HG03097 (cell line): ENCODE results near the gene KRT6A.

Experiments used
- ATAC-seq: cut with Tn5 transposase; IDR thresholded peaks from one replicate; pipeline ENCODE4 v1.9.1; 2021; ENCODE audit not compliant: unreplicated experiment, low FRiP score

Gene KRT6A

DNA sequence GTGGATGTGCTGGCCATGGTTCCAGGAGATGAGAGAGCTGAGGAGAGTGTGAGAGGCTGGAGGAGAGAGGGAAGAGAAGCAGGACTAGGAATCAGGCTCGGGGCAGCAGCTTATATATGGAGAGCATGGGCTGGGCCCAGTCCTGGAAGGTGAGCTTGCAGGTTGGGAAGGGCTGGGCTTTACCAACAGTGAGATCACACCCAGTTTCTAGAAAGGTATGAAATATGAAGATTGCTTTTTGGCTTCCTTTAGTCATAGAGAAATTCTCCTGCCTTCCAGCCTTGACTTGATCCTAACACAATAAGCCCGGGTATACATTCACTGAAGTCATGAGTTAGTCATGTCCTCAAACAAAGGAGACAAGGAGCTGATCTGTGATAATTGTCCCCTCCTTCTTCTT is at the start of gene KRT6A:
Gene KRT6A, minus strand, starts transcription at position 86 of the 400 bp plus-strand sequence. Its CDS starts 69 bp downstream, at position 17.
- no peak for ATAC-seq

DNA sequence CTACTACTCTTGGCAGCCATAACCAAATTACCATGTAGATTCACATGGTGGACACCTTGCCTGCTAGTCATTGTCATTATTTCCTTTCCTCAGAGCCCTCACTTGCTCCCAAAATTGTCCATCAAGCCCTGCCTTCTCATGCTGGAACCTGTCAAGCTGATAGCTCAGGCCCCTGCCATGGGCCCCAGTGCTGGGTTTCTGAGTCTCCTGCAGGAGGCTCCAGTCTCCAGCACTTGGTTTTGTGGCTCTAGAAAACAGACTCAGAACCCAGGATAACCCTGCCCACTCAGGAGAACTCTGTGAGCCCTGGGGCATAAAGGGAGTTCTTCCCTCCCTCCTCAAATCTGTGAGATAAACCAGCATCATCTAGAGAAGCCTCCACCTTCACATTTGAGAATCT is 49.1 kb upstream of the KRT6A start:
- no peak for ATAC-seq

DNA sequence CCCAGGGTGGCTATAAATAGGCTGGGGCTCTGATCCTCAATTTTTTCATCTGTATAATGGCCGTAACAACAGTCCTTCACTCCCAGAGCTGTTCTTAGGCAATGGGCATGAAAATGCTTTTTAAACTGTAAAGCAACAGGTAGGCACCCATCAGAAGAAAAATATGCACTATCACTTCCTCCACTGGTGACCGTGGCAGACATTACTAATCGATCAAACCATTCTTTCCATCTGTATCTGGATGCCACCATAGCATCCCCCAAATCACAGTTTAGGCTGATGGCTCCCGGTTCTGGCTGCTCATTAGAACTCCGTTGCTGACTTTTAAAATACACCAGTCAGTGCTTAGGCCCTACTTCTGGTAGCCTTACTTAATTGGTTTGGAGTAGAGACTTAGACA is 48.7 kb upstream of the KRT6A start:
- ATAC-seq, result no peak

DNA sequence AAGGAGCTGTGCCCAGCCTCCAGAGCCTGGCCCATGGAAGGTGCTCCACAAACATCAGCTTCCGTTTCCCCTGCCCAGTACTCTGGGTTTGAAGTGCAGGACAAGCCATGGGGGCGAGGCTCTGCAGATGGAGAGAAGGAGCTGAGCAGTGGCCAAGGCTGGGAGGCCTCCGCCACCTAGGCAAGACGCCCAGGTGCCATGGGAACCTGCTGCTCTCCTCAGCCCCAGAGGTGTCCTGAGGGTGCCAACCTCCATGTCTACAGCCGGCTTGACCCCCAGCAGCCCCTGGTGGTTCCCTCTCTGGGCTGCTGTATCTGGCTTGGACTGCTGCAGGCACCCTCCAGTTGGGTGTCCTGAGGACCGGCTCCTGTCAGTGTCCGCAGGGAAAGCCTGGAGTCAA is 47.5 kb upstream of the KRT6A start:
- ATAC-seq, result no peak

DNA sequence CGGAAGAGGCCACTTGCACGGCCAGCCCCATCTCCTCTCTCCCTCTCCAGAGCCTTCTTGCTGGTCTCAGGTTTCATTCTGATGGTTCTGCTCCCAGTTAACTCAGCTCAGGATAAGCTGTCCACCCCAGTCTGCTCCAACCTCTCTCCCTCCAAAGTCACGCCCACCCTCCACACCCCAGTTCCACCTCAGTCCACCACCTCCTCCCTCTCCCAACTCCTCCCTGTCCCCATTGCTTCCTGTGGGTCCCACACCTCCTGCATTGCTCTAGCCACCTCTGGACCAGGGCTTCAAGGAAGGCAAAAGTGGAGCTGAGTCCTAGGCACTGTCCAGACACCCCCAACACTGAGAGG is 46.7 kb upstream of the KRT6A start:
- ATAC-seq, result no peak

DNA sequence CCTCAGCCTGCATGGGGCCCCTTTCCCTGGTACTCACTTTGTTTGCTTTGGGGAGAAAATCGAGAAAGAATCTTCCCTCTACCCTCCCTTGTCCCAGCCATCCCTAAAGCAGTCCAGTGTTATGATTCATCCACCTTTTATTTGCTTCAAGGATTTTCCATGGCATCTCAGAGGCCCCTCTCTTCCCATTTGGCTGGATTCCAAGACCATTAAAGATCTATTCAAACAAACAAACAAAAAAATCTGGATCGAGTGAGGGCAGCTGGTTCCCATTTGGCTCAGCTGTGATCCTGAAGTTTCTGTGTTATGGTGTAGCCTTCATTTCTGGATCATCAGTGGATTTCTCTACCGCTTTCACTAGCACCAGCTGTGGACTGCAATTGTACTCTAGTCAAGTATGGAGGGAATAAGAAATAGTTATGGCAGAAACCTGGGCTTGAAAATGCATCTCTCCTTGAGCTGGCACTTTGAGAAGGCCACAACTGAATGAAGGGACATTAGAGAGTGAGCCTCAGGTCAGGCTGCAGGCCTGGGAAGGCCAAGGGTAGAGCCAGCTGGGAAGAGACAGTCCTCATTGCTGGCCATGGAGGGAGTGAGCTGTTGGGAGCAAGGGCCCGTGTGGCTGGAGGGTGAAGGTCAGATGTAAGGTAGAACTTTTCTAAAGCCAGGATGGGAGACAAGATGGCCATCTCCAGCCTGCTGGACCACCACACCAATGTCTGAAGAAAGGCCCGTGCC is 46.2 kb upstream of the KRT6A start:
- no peak for ATAC-seq

DNA sequence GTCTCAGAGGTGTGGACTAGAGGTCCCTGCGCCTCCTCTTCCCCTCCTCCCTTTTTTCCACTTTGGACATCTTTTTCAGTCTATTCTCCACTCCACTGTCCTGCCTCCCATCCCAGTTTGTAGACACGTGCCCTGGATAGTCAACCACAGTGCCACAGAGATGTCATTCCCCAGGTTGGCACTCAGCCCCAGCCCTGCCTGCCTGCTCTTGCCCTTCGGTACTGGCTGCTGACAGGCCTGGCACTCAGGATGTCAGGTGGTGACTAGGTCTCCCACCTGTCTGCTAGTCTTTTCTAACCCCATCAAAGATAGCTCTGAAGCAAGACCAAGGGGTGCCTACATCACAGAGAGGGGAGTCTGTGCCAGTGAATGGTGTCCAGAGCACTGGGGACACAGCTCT is 44.0 kb upstream of the KRT6A start:
- ATAC-seq, result no peak

DNA sequence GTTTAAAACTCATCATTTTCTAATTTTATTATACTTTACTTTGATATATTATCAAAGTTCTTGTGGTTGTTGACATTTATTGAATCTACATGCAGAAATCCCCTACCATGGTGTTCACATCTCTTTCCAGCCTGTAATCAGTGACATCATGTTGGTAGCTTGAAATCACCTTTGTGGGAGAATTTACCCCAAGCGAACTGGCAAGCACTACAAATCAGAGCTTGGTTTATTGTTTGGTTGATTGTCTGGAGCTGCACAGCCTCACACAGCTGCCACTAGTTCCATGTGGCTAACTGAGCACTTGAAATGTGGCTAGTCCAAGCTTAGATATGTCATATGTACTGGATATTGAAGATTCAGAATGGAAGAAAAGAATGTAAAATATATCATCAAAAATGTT is 42.5 kb upstream of the KRT6A start:
- ATAC-seq, result no peak

DNA sequence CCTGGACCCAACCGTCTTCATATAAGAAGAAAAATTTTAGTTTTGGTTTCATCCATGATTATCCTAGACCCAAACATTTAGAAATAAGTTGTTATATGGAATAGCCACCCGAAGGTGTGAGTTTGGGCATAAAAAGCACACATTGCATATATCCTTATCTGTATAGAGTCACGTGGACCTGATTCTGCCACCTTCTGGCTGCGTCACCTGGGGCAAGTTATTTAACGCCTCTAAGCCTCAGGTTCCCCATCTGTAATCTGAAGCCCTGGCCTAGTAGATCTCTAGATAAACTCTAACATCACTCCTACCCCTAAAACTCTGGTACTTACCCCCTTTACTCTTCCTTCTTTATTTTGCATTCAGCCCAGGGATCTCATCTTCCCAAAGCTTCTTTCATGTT is 41.4 kb upstream of the KRT6A start:
- no peak for ATAC-seq

DNA sequence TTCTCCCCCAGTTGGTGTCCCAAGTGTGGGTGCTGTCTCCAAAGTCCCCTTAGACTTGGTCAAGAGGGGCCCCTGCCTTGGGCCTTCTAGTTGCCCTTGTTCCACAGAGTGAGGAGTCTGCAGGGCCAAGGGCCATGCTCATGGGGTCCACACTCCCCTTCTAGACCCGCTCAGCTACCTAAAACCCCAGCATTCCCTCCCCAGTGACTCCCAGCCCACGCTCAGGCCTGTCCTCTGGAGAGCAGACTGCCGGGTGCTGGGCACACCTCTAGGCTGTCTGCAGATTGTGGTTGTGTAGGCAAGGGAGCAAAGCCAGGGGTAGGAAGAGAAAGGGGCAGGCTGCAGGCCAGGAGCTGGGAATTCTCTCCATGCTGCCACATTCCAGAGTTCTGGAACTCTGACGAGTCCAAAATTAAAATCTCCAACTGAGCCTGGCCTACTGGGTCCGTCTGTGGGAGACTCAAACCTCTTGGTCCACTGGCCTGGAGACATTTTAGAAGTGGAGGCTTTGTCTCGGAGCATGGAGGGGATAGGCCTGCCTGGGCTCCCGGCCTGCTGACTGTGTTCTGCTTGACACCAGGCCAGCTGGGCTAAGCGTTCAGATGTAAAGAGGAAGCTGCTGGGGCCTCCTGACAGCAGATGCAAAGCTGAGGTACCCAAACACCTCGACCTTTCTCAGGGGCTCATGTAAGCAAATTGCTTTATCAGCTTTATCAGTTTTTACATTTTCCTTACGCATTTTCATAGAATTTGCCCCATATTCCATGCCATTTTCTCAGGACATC is 40.8 kb upstream of the KRT6A start:
- ATAC-seq, result no peak

DNA sequence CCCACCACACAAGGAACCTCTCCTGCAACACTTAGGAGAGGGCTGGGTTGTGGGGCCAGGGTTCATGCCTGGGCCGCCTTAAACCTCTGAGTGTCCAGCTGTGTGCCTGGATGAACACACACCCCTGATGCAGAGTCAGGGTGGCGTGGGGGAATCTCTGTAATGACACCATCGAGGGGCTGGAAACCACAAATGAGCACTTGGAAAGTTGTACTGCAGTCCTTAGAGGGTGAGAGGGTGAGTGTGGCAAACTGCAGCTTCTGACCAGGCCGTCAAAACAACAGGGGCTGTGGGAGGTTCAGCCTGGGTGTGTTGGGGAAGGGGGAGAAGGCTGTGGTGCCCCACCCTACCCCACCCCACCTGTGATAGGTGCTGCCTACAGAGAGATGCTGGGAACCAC is 39.6 kb upstream of the KRT6A start:
- no peak for ATAC-seq

DNA sequence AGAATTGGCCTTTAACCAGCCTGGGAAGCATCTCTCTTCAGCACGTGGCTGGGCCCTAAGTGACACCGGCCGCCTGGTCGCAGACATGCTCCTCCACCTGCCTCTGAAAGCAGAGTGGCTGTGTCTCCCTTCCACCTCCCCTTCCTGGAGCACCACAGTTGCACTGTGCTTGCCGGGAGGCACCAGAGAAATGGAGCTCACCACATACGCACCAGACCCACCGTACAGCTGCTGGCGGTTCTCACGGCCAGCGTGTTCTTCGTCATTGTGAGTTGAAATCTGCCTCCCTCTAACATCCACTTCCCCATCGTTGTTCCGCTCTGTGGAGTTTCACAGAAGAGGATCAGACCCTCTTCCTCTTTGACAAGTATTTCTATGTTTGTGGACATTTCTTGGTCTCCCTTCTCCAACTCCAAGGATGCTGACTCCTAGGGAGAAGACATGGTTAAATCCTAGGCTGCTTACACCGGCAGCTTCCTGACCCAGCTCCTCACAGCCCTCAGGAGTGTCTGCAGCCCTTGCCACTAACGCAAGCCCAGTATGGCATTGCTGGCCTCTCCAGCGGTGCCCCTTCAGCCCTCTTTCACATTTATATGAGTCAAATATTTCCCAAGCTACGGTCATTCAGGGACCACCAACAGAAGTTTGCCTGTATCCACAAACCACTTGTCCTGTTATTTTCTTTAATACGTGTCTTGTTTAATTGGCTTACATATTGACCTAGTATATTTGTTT is 38.7 kb upstream of the KRT6A start:
- ATAC-seq, result no peak

DNA sequence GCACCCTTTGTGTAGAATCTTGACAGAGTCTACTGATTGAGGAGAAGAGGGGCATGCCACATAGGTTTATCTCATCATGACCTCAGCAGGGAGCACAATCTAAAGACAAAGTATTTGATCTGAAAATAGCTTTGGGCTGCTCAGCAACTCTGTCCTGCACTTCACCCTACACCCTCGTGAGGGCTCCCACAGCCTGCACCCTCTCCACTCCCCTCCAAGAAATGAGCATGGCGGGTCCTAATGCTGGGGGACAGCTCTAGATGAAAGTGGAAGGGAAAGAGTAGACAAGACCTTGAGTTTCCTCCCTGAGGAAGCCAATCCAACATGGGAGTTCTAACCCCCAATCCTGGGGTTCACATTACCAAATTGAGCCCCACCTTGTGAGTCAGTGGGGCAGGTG is 37.8 kb upstream of the KRT6A start:
- no peak for ATAC-seq

DNA sequence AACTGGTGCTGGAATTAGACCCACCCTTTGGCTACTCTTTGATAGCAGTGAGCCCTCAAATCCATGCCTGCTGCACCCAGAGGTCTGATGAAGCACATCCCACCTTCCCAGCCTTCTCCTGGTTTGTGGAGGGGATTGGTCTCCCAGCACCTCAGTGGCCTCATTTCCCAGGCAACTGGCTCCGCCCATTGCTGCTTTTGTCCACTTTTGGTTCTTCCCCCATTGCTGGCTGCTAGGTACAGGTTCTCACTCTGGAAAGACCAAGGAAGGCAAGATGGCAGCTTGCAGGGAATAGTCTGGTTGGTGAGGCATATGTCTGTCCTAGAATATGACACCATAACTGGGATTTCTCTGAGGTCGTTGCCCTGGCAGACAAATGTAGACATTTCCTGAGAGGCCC is 37.3 kb upstream of the KRT6A start:
- no peak for ATAC-seq

DNA sequence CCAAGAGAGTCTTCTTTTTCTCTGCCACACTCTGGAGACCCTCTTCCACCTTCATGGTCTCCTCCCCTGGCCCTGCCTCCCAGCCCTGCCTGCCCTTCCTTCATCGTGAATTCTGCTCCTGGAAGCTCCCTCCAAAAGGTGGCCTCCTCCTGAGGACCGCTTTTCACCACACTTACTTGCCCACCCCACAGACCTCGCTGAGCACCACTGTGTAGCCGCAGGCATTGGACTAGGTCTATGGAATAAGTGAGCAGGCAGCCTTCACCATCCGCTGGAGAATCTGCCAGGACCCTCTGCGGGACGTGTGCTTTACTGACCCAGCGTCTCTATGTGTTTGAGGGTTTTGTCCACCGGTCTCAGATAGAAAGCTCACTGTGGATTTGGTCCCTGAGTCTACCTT is 36.8 kb upstream of the KRT6A start:
- no peak for ATAC-seq

DNA sequence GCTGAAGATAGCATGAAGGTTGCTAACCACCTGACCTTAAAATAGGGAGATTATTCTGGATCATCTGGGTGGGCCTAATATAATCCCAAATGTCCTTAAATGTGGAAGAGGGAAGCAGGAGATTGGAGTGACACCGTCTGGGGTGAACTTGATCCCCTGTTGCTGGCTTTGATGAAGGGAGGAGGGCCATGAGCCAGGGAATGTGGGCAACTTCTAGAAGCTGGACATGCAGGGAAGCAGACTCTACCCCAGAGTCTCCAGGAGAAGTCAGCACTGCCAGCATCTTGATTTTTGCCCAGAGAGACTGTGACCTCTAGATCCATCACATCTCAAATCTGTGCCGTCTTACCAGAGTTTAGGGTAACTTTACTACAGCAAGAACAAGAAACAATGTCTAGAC is 36.4 kb upstream of the KRT6A start:
- ATAC-seq, result no peak

DNA sequence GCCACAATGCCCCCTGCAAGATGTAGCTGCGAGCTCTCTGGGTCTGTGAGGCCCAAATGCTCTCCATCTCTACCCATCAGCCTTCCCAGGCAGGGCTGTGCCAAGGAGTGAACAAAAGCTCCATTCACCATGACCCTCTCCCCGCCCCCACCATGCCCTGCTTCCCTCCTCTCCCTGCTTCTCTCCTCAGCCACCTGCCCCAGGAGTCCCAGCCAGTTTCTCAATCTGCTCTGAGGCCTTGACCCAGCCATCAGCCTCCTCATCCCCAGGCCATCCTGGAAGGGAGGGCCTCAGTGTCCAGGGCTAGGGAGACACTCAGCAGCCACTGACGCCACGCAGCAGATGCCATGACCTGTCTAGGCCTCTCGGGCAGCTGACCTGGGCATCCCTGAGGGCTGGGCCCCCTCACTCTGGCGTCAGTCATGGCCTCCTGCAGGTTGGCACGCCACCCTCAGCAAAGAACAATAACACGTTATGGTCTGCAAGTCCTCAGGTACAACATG is 35.6 kb upstream of the KRT6A start:
- ATAC-seq, result no peak

DNA sequence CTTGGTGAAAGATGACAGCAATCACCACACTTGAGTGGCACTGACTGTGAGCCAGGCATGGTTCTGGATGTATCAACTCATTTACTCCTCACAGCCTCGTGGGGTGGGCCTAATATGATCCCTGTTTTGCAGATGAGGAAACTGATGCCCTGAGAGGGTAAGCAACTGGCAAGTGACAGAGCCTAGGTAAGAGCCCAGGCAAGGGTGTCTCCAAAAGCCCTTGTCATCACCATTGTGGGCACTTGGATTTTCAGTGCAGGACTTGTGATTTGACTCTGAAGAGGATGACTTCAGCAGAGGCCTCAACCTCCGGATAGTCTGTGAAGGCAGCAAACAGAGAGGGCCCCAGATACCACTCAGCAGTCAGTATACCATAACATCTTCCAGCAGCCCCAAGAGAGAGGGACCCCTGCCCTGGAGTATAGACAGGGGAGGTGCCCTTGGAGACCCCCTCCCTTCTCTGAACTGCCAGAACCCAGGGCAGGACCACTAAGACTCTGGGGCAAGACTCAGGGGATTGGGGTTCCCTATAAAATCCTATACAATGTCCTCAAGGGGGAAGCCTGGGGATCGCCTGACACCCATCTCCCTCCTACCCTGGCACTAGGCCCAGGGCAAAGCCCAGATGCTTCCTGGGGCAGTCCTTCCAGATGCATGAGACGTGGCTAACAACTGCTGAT is 34.2 kb upstream of the KRT6A start:
- ATAC-seq, result no peak

DNA sequence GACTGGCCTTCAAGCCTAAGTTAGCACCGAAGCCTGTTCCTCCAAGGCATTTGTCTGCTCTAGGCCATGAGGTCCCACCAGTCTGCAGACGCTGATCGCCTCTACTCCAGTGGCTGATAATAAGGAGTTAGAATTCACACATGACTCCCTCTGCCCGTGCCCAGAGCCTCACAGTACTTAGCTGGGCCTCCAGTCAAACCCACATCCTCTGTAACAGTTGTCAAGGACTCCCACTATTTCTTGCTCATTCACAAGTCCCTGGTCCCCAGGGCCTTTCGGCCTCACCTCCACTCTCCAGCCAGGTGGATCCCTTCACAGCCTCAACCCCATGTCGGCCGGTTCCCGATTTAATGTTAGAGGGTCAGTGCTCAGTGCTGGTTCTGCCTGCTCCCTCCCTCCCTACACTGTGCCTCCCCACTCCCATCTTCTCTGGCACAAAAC is 33.5 kb upstream of the KRT6A start:
- no peak for ATAC-seq

DNA sequence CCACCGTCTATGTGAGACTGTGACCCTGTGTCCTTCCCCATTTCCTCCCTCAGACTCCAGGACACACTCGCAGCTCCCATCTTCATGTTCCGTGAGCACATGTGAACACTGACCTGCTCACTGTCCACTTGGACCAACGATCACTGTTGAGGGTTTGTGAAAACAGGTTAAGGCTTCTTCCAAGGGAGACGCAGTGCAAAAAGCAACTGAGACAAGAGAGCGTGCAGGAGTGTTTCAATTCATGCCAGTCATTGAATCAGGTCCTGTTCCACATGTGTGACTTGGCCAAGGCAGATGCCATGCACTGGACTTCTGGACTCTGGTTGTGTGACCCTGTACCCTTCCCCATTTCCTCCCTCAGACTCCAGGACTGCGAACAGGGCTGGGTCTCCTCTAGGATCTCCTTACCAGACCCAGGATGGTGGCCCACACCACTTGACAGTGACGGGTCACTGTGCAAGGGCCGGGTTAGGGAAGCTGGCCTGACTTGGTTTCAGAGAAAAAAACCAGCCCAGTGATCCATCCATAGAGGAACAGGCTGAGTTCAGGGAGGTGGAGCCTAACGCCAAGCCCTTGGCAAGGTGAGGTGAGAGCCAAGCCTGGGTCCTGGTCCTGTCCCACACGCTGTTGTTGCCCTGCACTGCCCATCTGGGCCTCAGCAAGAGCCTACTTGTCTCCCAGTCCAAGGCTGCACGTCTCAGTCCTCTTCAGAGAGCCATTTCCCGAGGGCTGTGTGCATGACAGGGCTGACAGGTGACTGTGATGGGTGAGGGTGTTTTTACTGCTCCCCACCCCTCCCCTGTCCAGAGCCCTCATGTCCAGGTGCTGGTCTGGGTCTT is 32.8 kb upstream of the KRT6A start:
- ATAC-seq, result no peak
